Measurements from ENCODE around the gene NCEH1. TPM values are rescaled to one million over a fixed set of nuclear protein-coding genes. Genes with fewer than 3 reads are reported as not detected.
"Not testable (repeated sequence)": the region's sequence is repeated elsewhere in the genome, so short reads cannot be mapped to it uniquely, and the experiment has no call there.

NCEH1 gene
- total and polyA plus RNA-seq, 9 of the 15 experiments (the other 6 are each of a cell fraction or from before 2014, with no cell fraction given) = 1.3 to 5.0 (median 2.8) TPM

- WGBS (ENCODE audit: insufficient coverage, low coverage, missing lambda C conversion rate) = 7% methylated on average over 1 of the region's 1 CpG
- Histone ChIP-seq H3K79me2 (ENCODE audit: control insufficient read depth, insufficient read depth, low read length) (no peaks in the 10 kb centered on the region), H3K4me1 (replicated peaks in 1 of 2; ENCODE audit: control insufficient read depth in 2 of 2, insufficient read depth in 2 of 2, low read length in 2 of 2) (no peaks in the 10 kb centered on the region; a peak in 1 of 5 replicates), H2AFZ (ENCODE audit: low read depth, low read length) (no peak overlapping the region), H3K27ac (ENCODE audit: extremely low read depth, low read depth, low read length) (no peak overlapping the region), H3K9me1 (ENCODE audit: control insufficient read depth, insufficient read depth, low read length) (no peaks in the 10 kb centered on the region), H3K9ac (ENCODE audit: insufficient read depth in 1 of 2, low read depth in 2 of 2, low read length in 2 of 2) (no peak overlapping the region), H3K9me3 (replicated peaks; ENCODE audit: control insufficient read depth, insufficient read depth, low read depth, low read length) (no peaks in the 10 kb centered on the region; the same call in 1 of the 2 replicates), H3K4me2 (ENCODE audit: insufficient read depth, low read length) (no peak overlapping the region), H3K36me3 (ENCODE audit: control insufficient read depth, insufficient read depth, low read length) (no peaks in the 10 kb centered on the region), H3K4me3 (no peak overlapping the region), H4K20me1 (replicated peaks; ENCODE audit: control insufficient read depth, insufficient read depth, low read length) (no peaks in the 10 kb centered on the region), H3K27me3 (ENCODE audit: control insufficient read depth in 2 of 2, insufficient read depth in 2 of 2, low read length in 2 of 2) (no peaks in the 10 kb centered on the region)
- BruUV-seq (replicated peaks) = no TSS peak
- in situ Hi-C loops (cut with MboI) (no loop called here), intact Hi-C loops (cut with micrococcal nuclease) (no loop called here)
- TF ChIP-seq RFX7 (CRISPR knock-in tag; IDR thresholded peaks at IDR 0.05) = no peak
- no peak for TF ChIP-seq FOXJ2 (tag; IDR thresholded peaks at IDR 0.05)
- no peak for TF ChIP-seq ZNF282 (CRISPR knock-in tag; IDR thresholded peaks at IDR 0.05)
- TF ChIP-seq DACH1 (IDR thresholded peaks at IDR 0.05; ENCODE audit: partially characterized antibody) = no peak
- TF ChIP-seq MLX (CRISPR knock-in tag; conservative IDR thresholded peaks at IDR 0.05) = no peak
- TF ChIP-seq NR0B1 (IDR thresholded peaks at IDR 0.05; ENCODE audit: partially characterized antibody) = no peak
- no peak for TF ChIP-seq MNT (conservative IDR thresholded peaks at IDR 0.05)
- no peak for TF ChIP-seq ZNF124 (CRISPR knock-in tag; IDR thresholded peaks at IDR 0.05)
- no peak for TF ChIP-seq NFIC (IDR thresholded peaks at IDR 0.05)
- no peak for TF ChIP-seq HDAC1 (IDR thresholded peaks at IDR 0.05)
- no peak for TF ChIP-seq ZNF3 (CRISPR knock-in tag; IDR thresholded peaks at IDR 0.05)
- TF ChIP-seq JUNB (CRISPR knock-in tag; conservative IDR thresholded peaks at IDR 0.05) = no peak
- FAIRE-seq = no peak
- ChIA-PET CTCF (ENCODE audit: low intra/inter-chr PET ratio) (no interaction called here), POLR2A (interaction anchor here (0.8 to 1.5 kb wide), 2 partner anchors 24 to 44 kb away, joined by 3 to 4 read pairs; partner anchors contain the start of gene ECT2)
- ATAC-seq = no peak
- no peak for DNase-seq (ENCODE audit: extremely low read depth in 1 of 4, low spot score in 3 of 4)
Observed at GRCh38 chr3:172726380-172726779, 15.5 kb upstream of the NCEH1 start.

GRCh38 chr3:172722536-172723040 lies 11.7 kb upstream of the NCEH1 start:
- POLR2A ChIA-PET; ATAC-seq; BruUV-seq (replicated peaks); H3K36me3 ChIP-seq (ENCODE audit: control insufficient read depth, insufficient read depth, low read length); H3K9me1 ChIP-seq (ENCODE audit: control insufficient read depth, insufficient read depth, low read length); H3K4me3 ChIP-seq; H2AFZ ChIP-seq (ENCODE audit: low read depth, low read length); H3K79me2 ChIP-seq (ENCODE audit: control insufficient read depth, insufficient read depth, low read length); H3K4me2 ChIP-seq (ENCODE audit: insufficient read depth, low read length); H3K9me3 ChIP-seq (replicated peaks; ENCODE audit: control insufficient read depth, insufficient read depth, low read depth, low read length); FAIRE-seq; intact Hi-C loops (cut with micrococcal nuclease); in situ Hi-C loops (cut with MboI); H3K27me3 ChIP-seq (ENCODE audit: control insufficient read depth in 2 of 2, insufficient read depth in 2 of 2, low read length in 2 of 2); H3K4me1 ChIP-seq (replicated peaks in 1 of 2; ENCODE audit: control insufficient read depth in 2 of 2, insufficient read depth in 2 of 2, low read length in 2 of 2); CTCF ChIA-PET (ENCODE audit: low intra/inter-chr PET ratio); H4K20me1 ChIP-seq (replicated peaks; ENCODE audit: control insufficient read depth, insufficient read depth, low read length); H3K9ac ChIP-seq (ENCODE audit: insufficient read depth in 1 of 2, low read depth in 2 of 2, low read length in 2 of 2); DNase-seq (ENCODE audit: extremely low read depth in 1 of 4, low spot score in 3 of 4); H3K27ac ChIP-seq (ENCODE audit: extremely low read depth, low read depth, low read length): not testable (repeated sequence)
- WGBS (ENCODE audit: insufficient coverage, low coverage, missing lambda C conversion rate) = 21% methylated on average over 8 of the region's 8 CpGs
